Neural progenitor cell (in vitro differentiated cells): Measurements from ENCODE around the gene PLOD1. TPM values are rescaled to one million over a fixed set of nuclear protein-coding genes. Genes with fewer than 3 reads are reported as not detected.

Source experiments
- DNase-seq: peaks from one replicate; pipeline ENCODE4 v3.0.0-alpha.2; 2016; ENCODE audit warnings: low spot score
- H2AFZ ChIP-seq: fragments of 200-600 bp; sonication (generic); replicated peaks from 2 replicates; pipeline ENCODE4 v1.6.1; 2016; ENCODE audit warnings: antibody characterized with exemption
- H3F3A ChIP-seq: fragments of 200-600 bp; sonication (generic); 2 replicates; pipeline ENCODE4 v1.6.1; 2016; ENCODE audit warnings: antibody characterized with exemption, low read depth
- H3K27ac ChIP-seq: fragments of 200-600 bp; sonication (generic); 2 replicates; pipeline ENCODE4 v1.5.1; 2016; ENCODE audit warnings: mild to moderate bottlenecking
- H3K27me3 ChIP-seq: fragments of 200-600 bp; sonication (generic); 2 replicates; pipeline ENCODE4 v1.6.1; 2016; ENCODE audit warnings: mild to moderate bottlenecking, moderate library complexity
- H3K36me3 ChIP-seq: fragments of 200-600 bp; sonication (generic); 2 replicates; pipeline ENCODE4 v1.5.1; 2016
- H3K4me1 ChIP-seq: fragments of 200-600 bp; sonication (generic); 2 replicates; pipeline ENCODE4 v1.6.1; 2016; ENCODE audit warnings: mixed run types
- H3K4me2 ChIP-seq: fragments of 200-600 bp; sonication (generic); 2 replicates; pipeline ENCODE4 v1.6.1; 2016
- H3K4me3 ChIP-seq: fragments of 200-600 bp; sonication (generic); 2 replicates; pipeline ENCODE4 v1.5.1; 2016
- H3K79me2 ChIP-seq: fragments of 200-600 bp; sonication (generic); 2 replicates; pipeline ENCODE4 v1.6.1; 2016; ENCODE audit warnings: low read depth
- H3K9ac ChIP-seq: fragments of 200-600 bp; sonication (generic); 2 replicates; pipeline ENCODE4 v1.6.1; 2016
- H3K9me3 ChIP-seq: fragments of 200-600 bp; sonication (generic); 2 replicates; pipeline ENCODE4 v1.5.1; 2016; ENCODE audit warnings: low read depth
- H4K20me1 ChIP-seq: fragments of 200-600 bp; sonication (generic); 2 replicates; pipeline ENCODE4 v1.6.1; 2016; ENCODE audit warnings: low read depth
- H3K27ac Mint-ChIP-seq: 3 replicates; pipeline ENCODE4 v1.8.0; 2021; ENCODE audit warnings: mixed read lengths
- H3K27me3 Mint-ChIP-seq: 2 replicates; pipeline ENCODE4 v1.8.0; 2022; ENCODE audit warnings: low read depth, mild to moderate bottlenecking, inconsistent platforms, moderate library complexity, mixed read lengths; ENCODE audit not compliant: insufficient read depth
- H3K36me3 Mint-ChIP-seq: 3 replicates; pipeline ENCODE4 v1.8.0; 2021; ENCODE audit warnings: mixed read lengths
- H3K4me1 Mint-ChIP-seq: 3 replicates; pipeline ENCODE4 v1.8.0; 2021; ENCODE audit warnings: mixed read lengths
- H3K4me3 Mint-ChIP-seq: 3 replicates; pipeline ENCODE4 v1.8.0; 2021; ENCODE audit warnings: mild to moderate bottlenecking, moderate library complexity, mixed read lengths
- H3K9me3 Mint-ChIP-seq: 3 replicates; pipeline ENCODE4 v1.8.0; 2020; ENCODE audit warnings: mixed read lengths
- CTCF ChIP-seq: fragments of 200-600 bp; sonication (generic); IDR thresholded peaks from 2 replicates; pipeline ENCODE4 v1.5.1; 2017; ENCODE audit warnings: antibody characterized with exemption, mild to moderate bottlenecking
- EZH2 ChIP-seq: fragments of 200-600 bp; sonication (generic); IDR thresholded peaks from 2 replicates; pipeline ENCODE4 v1.6.1; 2017; ENCODE audit warnings: antibody characterized with exemption, mild to moderate bottlenecking, moderate library complexity
- EZH2phosphoT487 ChIP-seq: fragments of 200-600 bp; sonication (generic); IDR thresholded peaks from 2 replicates; pipeline ENCODE4 v1.6.1; 2017; ENCODE audit warnings: antibody characterized with exemption
- total RNA-seq: library from RNA; depleted of rRNA; stranded (reverse); fragments of >200 nt; gene quantifications from 2 replicates; pipeline ENCODE4 v1.2.3, GENCODE V29; 2015; ENCODE audit warnings: low replicate concordance

The PLOD1 gene
- total RNA-seq, 1 donor from 2014 or later = 27.2 TPM

- no peak overlapping the region for H2AFZ ChIP-seq
- H3F3A ChIP-seq = peaks cover 7% of the 10 kb centered on the region
- no peak overlapping the region for H3K27ac ChIP-seq
- DNase-seq = no peak
- no peak overlapping the region for H3K4me3 Mint-ChIP-seq
- no peak for TF ChIP-seq EZH2phosphoT487
- no peak for TF ChIP-seq CTCF
- no peak for TF ChIP-seq EZH2
- H3K36me3 ChIP-seq = no peaks in the 10 kb centered on the region
- H3K27me3 Mint-ChIP-seq = peaks cover 3% of the 10 kb centered on the region
- no peaks in the 10 kb centered on the region for H3K27me3 ChIP-seq
- no peak overlapping the region for H3K9ac ChIP-seq
- no peaks in the 10 kb centered on the region for H3K4me1 ChIP-seq
- H3K4me1 Mint-ChIP-seq = peaks cover 23% of the 10 kb centered on the region
- no peak overlapping the region for H3K4me2 ChIP-seq
- H3K36me3 Mint-ChIP-seq = peaks cover 32% of the 10 kb centered on the region
- no peak overlapping the region for H3K4me3 ChIP-seq
- no peak overlapping the region for H3K27ac Mint-ChIP-seq
- no peaks in the 10 kb centered on the region for H3K9me3 ChIP-seq
- H4K20me1 ChIP-seq = no peaks in the 10 kb centered on the region
- H3K9me3 Mint-ChIP-seq = no peaks in the 10 kb centered on the region
- H3K79me2 ChIP-seq = no peaks in the 10 kb centered on the region
Observed at GRCh38 chr1:12010746-12011570, 76.4 kb downstream of the PLOD1 start.

GRCh38 chr1:12011998-12012397 is 77.5 kb downstream of the PLOD1 start:
- no peaks in the 10 kb centered on the region for H3K36me3 ChIP-seq
- Mint-ChIP-seq H3K27ac (no peak overlapping the region), H3K27me3 (peaks cover 3% of the 10 kb centered on the region), H3K4me1 (peaks cover 15% of the 10 kb centered on the region), H3K4me3 (no peak overlapping the region), H3K36me3 (peaks cover 27% of the 10 kb centered on the region), H3K9me3 (no peaks in the 10 kb centered on the region)
- H3K79me2 ChIP-seq = no peaks in the 10 kb centered on the region
- H3K9ac ChIP-seq = no peak overlapping the region
- H3K27ac ChIP-seq = no peak overlapping the region
- no peak overlapping the region for H2AFZ ChIP-seq
- no peak overlapping the region for H3K4me2 ChIP-seq
- H3F3A ChIP-seq = peaks cover 7% of the 10 kb centered on the region
- no peaks in the 10 kb centered on the region for H3K4me1 ChIP-seq
- H3K9me3 ChIP-seq = no peaks in the 10 kb centered on the region
- H4K20me1 ChIP-seq = no peaks in the 10 kb centered on the region
- no peak for TF ChIP-seq EZH2
- no peak for TF ChIP-seq CTCF
- no peak for TF ChIP-seq EZH2phosphoT487
- H3K27me3 ChIP-seq = no peaks in the 10 kb centered on the region
- no peak overlapping the region for H3K4me3 ChIP-seq
- DNase-seq = no peak

DNA sequence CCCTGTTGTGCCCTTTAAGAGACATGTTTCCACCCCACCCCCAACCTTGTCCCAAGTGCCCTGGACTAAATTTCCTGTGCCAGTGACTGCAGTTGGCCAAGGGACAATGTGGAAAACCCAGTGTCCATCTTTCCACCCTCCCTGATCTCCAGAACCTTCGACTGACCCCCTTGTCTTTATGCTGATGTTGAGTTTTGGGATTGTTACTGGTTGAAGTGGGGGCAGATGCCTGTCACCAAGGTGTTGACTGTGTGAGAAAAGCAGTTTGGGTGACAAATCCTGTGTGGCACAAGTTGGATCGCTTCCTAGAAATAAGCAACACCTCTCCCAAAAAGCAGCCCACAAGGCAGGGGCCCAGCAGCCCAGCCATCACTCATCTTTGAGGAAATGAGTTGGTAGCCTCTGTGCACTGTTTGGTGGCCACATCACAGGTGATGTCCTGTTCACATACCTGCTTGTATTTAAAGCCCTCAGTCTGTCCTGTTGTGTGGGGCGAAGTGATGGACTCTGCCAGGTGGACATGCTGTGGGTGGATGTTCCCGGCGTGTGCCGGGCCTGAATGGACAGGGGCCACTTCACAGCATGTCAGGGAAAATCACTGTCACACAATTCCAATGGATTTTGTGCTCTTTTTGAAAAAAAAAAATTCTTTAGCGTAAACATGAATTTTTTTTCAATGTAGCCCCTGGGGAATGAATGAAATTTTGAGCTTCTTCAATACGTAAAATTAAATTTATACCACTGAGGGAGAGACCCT is 78.2 kb downstream of the PLOD1 start:
- H3K27me3 ChIP-seq = no peaks in the 10 kb centered on the region
- H2AFZ ChIP-seq = no peak overlapping the region
- H3K36me3 ChIP-seq = no peaks in the 10 kb centered on the region
- peaks cover 21% of the 10 kb centered on the region for H3K36me3 Mint-ChIP-seq
- H3K27ac ChIP-seq = no peak overlapping the region
- H3K4me3 Mint-ChIP-seq = no peak overlapping the region
- no peak overlapping the region for H3K27ac Mint-ChIP-seq
- H3K27me3 Mint-ChIP-seq = peaks cover under 1% of the 10 kb centered on the region
- no peaks in the 10 kb centered on the region for H3K4me1 ChIP-seq
- no peak overlapping the region for H3K4me3 ChIP-seq
- TF ChIP-seq EZH2 (no peak), CTCF (no peak), EZH2phosphoT487 (no peak)
- no peak overlapping the region for H3K9ac ChIP-seq
- H3K9me3 ChIP-seq = no peaks in the 10 kb centered on the region
- H3K9me3 Mint-ChIP-seq = no peaks in the 10 kb centered on the region
- H4K20me1 ChIP-seq = no peaks in the 10 kb centered on the region
- H3K4me1 Mint-ChIP-seq = peaks cover 10% of the 10 kb centered on the region
- no peaks in the 10 kb centered on the region for H3K79me2 ChIP-seq
- no peak overlapping the region for H3K4me2 ChIP-seq
- DNase-seq = no peak
- H3F3A ChIP-seq = peaks cover 7% of the 10 kb centered on the region
